Tibial artery (tissue), 4 donors: Measurements from ENCODE around the gene UMODL1.
A peak's percentile ranks its signal among the peaks of the same experiment; 100 is the strongest.

Experiments used
- DNase-seq, 2 donors: peaks; one replicate each; pipeline ENCODE4 v3.0.0-alpha.2; 2019
- H3K27ac ChIP-seq, 2 donors: fragments of 200-600 bp; sonication (generic) in 1 of 2; 1 replicate in 1 of 2; 2 replicates in 1 of 2; pipeline ENCODE4 v1.5.1; 2018 to 2019; ENCODE audit warnings: mild to moderate bottlenecking in 1 of 2
- H3K27me3 ChIP-seq, 2 donors: fragments of 200-600 bp; sonication (generic) in 1 of 2; one replicate each; pipeline versions ENCODE4 v1.5.1 to v1.6.0; 2016 to 2019
- H3K36me3 ChIP-seq, 3 donors: fragments of 200-600 bp; sonication (generic) in 2 of 3; one replicate each; pipeline ENCODE4 v1.5.1; 2016 to 2019; ENCODE audit warnings: mild to moderate bottlenecking in 2 of 3
- H3K4me1 ChIP-seq, 4 donors: fragments of 200-600 bp; sonication (generic) in 2 of 4; 1 replicate in 3 of 4; 2 replicates in 1 of 4; pipeline ENCODE4 v1.5.1; 2016 to 2019
- H3K4me3 ChIP-seq, 2 donors: fragments of 200-600 bp; sonication (generic) in 1 of 2; 1 replicate in 1 of 2; 2 replicates in 1 of 2; pipeline ENCODE4 v1.5.1; 2018 to 2019; ENCODE audit warnings: mild to moderate bottlenecking in 2 of 2
- H3K9me3 ChIP-seq, 3 donors: fragments of 200-600 bp; sonication (generic) in 1 of 3; one replicate each; pipeline ENCODE4 v1.5.1; 2016 to 2019
- CTCF ChIP-seq, 2 experiments: fragments of 200-600 bp in 1 of 2; fragments of 450-650 bp in 1 of 2; IDR thresholded peaks; one replicate each; pipeline ENCODE4 v1.5.1; 2017 to 2019; ENCODE audit warnings: antibody characterized with exemption in 2 of 2, mild to moderate bottlenecking in 1 of 2, moderate library complexity in 1 of 2
- intact Hi-C: fragments of 100-400 bp; cut with DNase I; formaldehyde crosslinking; loops from one replicate; pipeline ENCODE4 v1.15.0; 2023; ENCODE audit warnings: low total_unique reads

The UMODL1 gene

DNA sequence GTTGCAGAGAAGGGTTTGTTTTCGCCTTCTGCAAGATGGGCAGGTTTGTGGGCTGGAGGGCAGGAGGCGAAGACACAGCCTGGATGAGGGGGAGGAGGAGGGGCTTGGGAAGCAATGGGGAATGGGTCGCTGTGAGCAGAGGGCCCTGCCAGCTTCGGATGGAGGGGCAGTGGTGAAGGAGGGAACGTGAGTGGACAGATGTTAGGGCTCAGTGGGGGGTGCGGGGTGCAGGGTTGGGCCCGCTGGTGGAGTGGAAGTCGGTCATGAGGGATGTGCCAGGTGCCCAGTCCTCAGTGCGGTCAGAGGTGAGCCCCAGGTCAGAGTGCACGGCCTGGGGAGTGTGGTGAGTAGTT lies 92.4 kb downstream of the UMODL1 start:
- intact Hi-C loops, result loop anchor here (5.0 kb wide), 1 partner anchor 99 kb away; no protein-coding TSS in a partner anchor
- Histone ChIP-seq H3K36me3 (no peaks in the 10 kb centered on the region), H3K4me3 (no peak overlapping the region), H3K9me3 (no peaks in the 10 kb centered on the region), H3K27ac (no peak overlapping the region), H3K27me3 (peaks cover 0 to 20% of the 10 kb centered on the region in 2 donors), H3K4me1 (no peaks in the 10 kb centered on the region)
- no peak for TF ChIP-seq CTCF (IDR thresholded peaks at IDR 0.05)
- no peak for DNase-seq

- no peaks in the 10 kb centered on the region for H3K36me3 ChIP-seq
- H3K27me3 ChIP-seq, result peaks cover 0 to 13% of the 10 kb centered on the region in 2 donors
- H3K4me1 ChIP-seq, result no peaks in the 10 kb centered on the region
- H3K4me3 ChIP-seq, result no peak overlapping the region
- peak; percentile 32 to 42 for TF ChIP-seq CTCF (IDR thresholded peaks at IDR 0.05)
- peak in 1 of 2 donors; percentile 60 for DNase-seq
- no peaks in the 10 kb centered on the region for H3K9me3 ChIP-seq
- no peak overlapping the region for H3K27ac ChIP-seq
- intact Hi-C loops, result loop anchor here (5.0 kb wide), 1 partner anchor 98 kb away; no protein-coding TSS in a partner anchor
Observed at GRCh38 chr21:42164064-42164789, 93.1 kb downstream of the UMODL1 start.

DNA sequence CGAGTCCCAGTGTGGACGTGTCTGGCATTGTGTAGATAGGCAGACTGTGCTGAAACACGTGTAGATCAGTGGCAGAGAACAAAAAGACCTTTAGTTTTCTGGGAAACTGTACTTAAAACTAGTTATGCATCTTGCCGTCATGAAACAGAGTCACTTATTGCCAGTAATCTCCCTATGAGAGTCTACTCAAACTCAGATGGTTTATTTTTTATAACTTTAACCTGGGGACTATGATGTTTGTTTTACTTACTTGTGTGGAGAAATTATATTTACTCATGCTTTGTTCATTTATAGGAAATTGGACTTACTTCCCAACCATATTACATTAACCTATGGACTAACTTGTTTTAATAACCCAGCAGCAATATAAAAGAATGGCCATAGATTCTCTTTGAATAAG lies 93.7 kb downstream of the UMODL1 start:
- no peak for TF ChIP-seq CTCF (IDR thresholded peaks at IDR 0.05)
- no peak overlapping the region for H3K4me3 ChIP-seq
- peaks cover 0 to 8% of the 10 kb centered on the region in 2 donors for H3K27me3 ChIP-seq
- no peaks in the 10 kb centered on the region for H3K36me3 ChIP-seq
- no peaks in the 10 kb centered on the region for H3K4me1 ChIP-seq
- intact Hi-C loops, result loop anchor here (5.0 kb wide), 1 partner anchor 97 kb away; no protein-coding TSS in a partner anchor
- no peaks in the 10 kb centered on the region for H3K9me3 ChIP-seq
- DNase-seq, result no peak
- H3K27ac ChIP-seq, result no peak overlapping the region

GRCh38 chr21:42165901-42166300 lies 94.8 kb downstream of the UMODL1 start:
- Histone ChIP-seq H3K36me3 (no peaks in the 10 kb centered on the region), H3K27me3 (no peaks in the 10 kb centered on the region), H3K4me3 (no peak overlapping the region), H3K9me3 (no peaks in the 10 kb centered on the region), H3K27ac (no peak overlapping the region), H3K4me1 (no peaks in the 10 kb centered on the region)
- intact Hi-C loops, result no loop called here
- no peak for TF ChIP-seq CTCF (IDR thresholded peaks at IDR 0.05)
- DNase-seq, result no peak

GRCh38 chr21:42169758-42170157 lies 98.6 kb downstream of the UMODL1 start:
- intact Hi-C loops, result no loop called here
- Histone ChIP-seq H3K27me3 (peaks cover 0 to 16% of the 10 kb centered on the region in 2 donors), H3K27ac (no peak overlapping the region), H3K36me3 (no peaks in the 10 kb centered on the region), H3K4me3 (no peak overlapping the region), H3K4me1 (no peaks in the 10 kb centered on the region), H3K9me3 (no peaks in the 10 kb centered on the region)
- no peak for DNase-seq
- TF ChIP-seq CTCF (IDR thresholded peaks at IDR 0.05), result no peak
